Caco-2 (cell line): ENCODE results near the gene ERC2. TPM values are rescaled to one million over a fixed set of nuclear protein-coding genes. Genes with fewer than 3 reads are reported as not detected.

ENCODE experiments used
- BruUV-seq: library from RNA; stranded (reverse); fragments of 400-500 nt; replicated peaks from 2 replicates; lab custom pipeline; 2021; lab: Mats Ljungman, UMichigan
- CTCF ChIA-PET: fragments of 300-600 bp; sonication (Branson Sonifier 250); formaldehyde crosslinking; loops from one replicate; lab custom pipeline; 2022; ENCODE audit warnings: antibody characterized with exemption; lab: Charles Lee
- POLR2A ChIA-PET: fragments of 300-600 bp; sonication (Branson Sonifier 250); formaldehyde crosslinking; loops from one replicate; lab custom pipeline; 2022; ENCODE audit warnings: antibody characterized with exemption; lab: Charles Lee
- DNase-seq, 2 experiments: peaks; one replicate each; pipeline versions ENCODE4 v3.0.0 to v3.0.0-alpha.2; 2020 to 2022
- H3K27me3 ChIP-seq: replicated peaks from 2 replicates; pipeline ENCODE4 v1.6.0; 2011; ENCODE audit warnings: low read length; ENCODE audit not compliant: control insufficient read depth, insufficient read depth
- H3K36me3 ChIP-seq: 2 replicates; pipeline ENCODE4 v1.5.1; 2011; ENCODE audit warnings: low read length; ENCODE audit not compliant: control insufficient read depth, insufficient read depth
- H3K4me1 ChIP-seq: fragments of 250-450 bp; sonication (Bioruptor Pico); 2 replicates; pipeline ENCODE4 v1.5.1; 2020; ENCODE audit warnings: mild to moderate bottlenecking
- H3K4me3 ChIP-seq: 2 replicates; pipeline ENCODE4 v1.5.1; 2011; ENCODE audit warnings: low read depth, mild to moderate bottlenecking, control low read depth, low read length
- H3K9me3 ChIP-seq: fragments of 250-450 bp; sonication (Bioruptor Pico); 2 replicates; pipeline ENCODE4 v1.5.1; 2020; ENCODE audit warnings: mild to moderate bottlenecking, moderate library complexity
- H3K27ac Mint-ChIP-seq: one replicate; pipeline ENCODE4 v1.8.0; 2022; ENCODE audit warnings: mixed read lengths; ENCODE audit not compliant: unreplicated experiment
- H3K27me3 Mint-ChIP-seq: one replicate; pipeline ENCODE4 v1.8.0; 2022; ENCODE audit warnings: mixed read lengths; ENCODE audit not compliant: insufficient read depth, unreplicated experiment
- H3K36me3 Mint-ChIP-seq: one replicate; pipeline ENCODE4 v1.8.0; 2022; ENCODE audit warnings: mild to moderate bottlenecking, mixed read lengths; ENCODE audit not compliant: insufficient read depth, unreplicated experiment
- H3K4me1 Mint-ChIP-seq: one replicate; pipeline ENCODE4 v1.8.0; 2022; ENCODE audit warnings: low read depth, mixed read lengths; ENCODE audit not compliant: unreplicated experiment
- H3K4me3 Mint-ChIP-seq: one replicate; pipeline ENCODE4 v1.8.0; 2022; ENCODE audit warnings: mild to moderate bottlenecking, moderate library complexity, mixed read lengths; ENCODE audit not compliant: unreplicated experiment
- H3K9me3 Mint-ChIP-seq: one replicate; pipeline ENCODE4 v1.8.0; 2022; ENCODE audit warnings: mixed read lengths; ENCODE audit not compliant: unreplicated experiment
- CTCF ChIP-seq, 2 experiments: fragments of 200-600 bp in 1 of 2; IDR thresholded peaks; 1 replicate in 1 of 2; 2 replicates in 1 of 2; pipeline versions ENCODE4 v1.5.1 to v1.8.0; 2011 to 2022; ENCODE audit warnings: antibody characterized with exemption in 1 of 2, control low read depth in 1 of 2, inconsistent platforms in 1 of 2, low read depth in 1 of 2, low read length in 1 of 2, mild to moderate bottlenecking in 1 of 2, moderate library complexity in 1 of 2; ENCODE audit not compliant: insufficient read depth in 1 of 2, severe bottlenecking in 1 of 2, unreplicated experiment in 1 of 2
- intact Hi-C: fragments of 100-400 bp; cut with micrococcal nuclease; formaldehyde crosslinking; loops from one replicate; pipeline ENCODE4 v1.10.0; 2022; ENCODE audit not compliant: unreplicated experiment
- total RNA-seq: library from RNA; stranded (reverse); gene quantifications from 2 replicates; pipeline ENCODE4 v1.2.3, GENCODE V29; 2022

Gene ERC2
- total RNA-seq, 1 experiment from 2014 or later: 0.54 TPM

GRCh38 chr3:56207922-56208321 is 260.3 kb downstream of the ERC2 start:
- ChIA-PET CTCF (no interaction called here), POLR2A (no interaction called here)
- no TSS peak for BruUV-seq
- Histone ChIP-seq H3K27me3 (no peaks in the 10 kb centered on the region), H3K9me3 (no peaks in the 10 kb centered on the region), H3K4me1 (no peaks in the 10 kb centered on the region), H3K4me3 (no peak overlapping the region), H3K36me3 (no peaks in the 10 kb centered on the region)
- Mint-ChIP-seq H3K9me3 (no peaks in the 10 kb centered on the region), H3K27me3 (peaks cover 2% of the 10 kb centered on the region), H3K4me1 (no peaks in the 10 kb centered on the region), H3K27ac (no peak overlapping the region), H3K4me3 (no peak overlapping the region), H3K36me3 (no peaks in the 10 kb centered on the region)
- no peak for TF ChIP-seq CTCF (IDR thresholded peaks at IDR 0.05; ENCODE audit: insufficient read depth in 1 of 2, low read depth in 1 of 2, low read length in 1 of 2, severe bottlenecking in 1 of 2, unreplicated experiment in 1 of 2)
- intact Hi-C loops: no loop called here
- DNase-seq: no peak

DNA sequence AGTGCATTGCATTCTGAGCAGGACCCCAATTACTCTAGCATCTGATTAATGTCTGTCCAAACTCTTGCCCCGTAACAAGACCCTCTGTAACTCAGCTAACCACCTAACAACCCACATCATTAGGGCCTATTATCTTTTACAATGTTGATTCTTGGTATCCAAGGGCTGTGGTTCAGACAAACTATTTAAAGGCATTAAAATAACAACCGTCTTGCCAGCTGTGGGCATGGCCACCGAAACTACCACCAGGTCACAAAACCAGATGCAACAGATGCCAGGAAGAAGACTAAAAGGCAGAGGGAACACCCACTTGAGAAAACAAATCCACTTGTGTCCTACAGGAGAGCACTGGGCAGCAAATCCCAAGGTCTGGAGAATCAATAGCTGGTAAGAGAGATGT is 262.9 kb downstream of the ERC2 start:
- Mint-ChIP-seq H3K4me1 (no peaks in the 10 kb centered on the region), H3K27me3 (no peaks in the 10 kb centered on the region), H3K27ac (no peak overlapping the region), H3K36me3 (no peaks in the 10 kb centered on the region), H3K9me3 (no peaks in the 10 kb centered on the region), H3K4me3 (no peak overlapping the region)
- H3K4me1 ChIP-seq: no peaks in the 10 kb centered on the region
- no peak overlapping the region for H3K4me3 ChIP-seq
- H3K27me3 ChIP-seq: no peaks in the 10 kb centered on the region
- no TSS peak for BruUV-seq
- POLR2A ChIA-PET: no interaction called here
- no peak for TF ChIP-seq CTCF (IDR thresholded peaks at IDR 0.05; ENCODE audit: insufficient read depth in 1 of 2, low read depth in 1 of 2, low read length in 1 of 2, severe bottlenecking in 1 of 2, unreplicated experiment in 1 of 2)
- H3K36me3 ChIP-seq: no peaks in the 10 kb centered on the region
- DNase-seq: no peak
- CTCF ChIA-PET: no interaction called here
- intact Hi-C loops: no loop called here
- H3K9me3 ChIP-seq: no peaks in the 10 kb centered on the region

GRCh38 chr3:56202997-56203396 is 265.3 kb downstream of the ERC2 start:
- intact Hi-C loops: no loop called here
- Mint-ChIP-seq H3K27ac (no peak overlapping the region), H3K9me3 (no peaks in the 10 kb centered on the region), H3K27me3 (no peaks in the 10 kb centered on the region), H3K36me3 (no peaks in the 10 kb centered on the region), H3K4me1 (no peaks in the 10 kb centered on the region), H3K4me3 (no peak overlapping the region)
- CTCF ChIA-PET: no interaction called here
- no peak for DNase-seq
- TF ChIP-seq CTCF (IDR thresholded peaks at IDR 0.05; ENCODE audit: insufficient read depth in 1 of 2, low read depth in 1 of 2, low read length in 1 of 2, severe bottlenecking in 1 of 2, unreplicated experiment in 1 of 2): no peak
- Histone ChIP-seq H3K4me1 (no peaks in the 10 kb centered on the region), H3K36me3 (no peaks in the 10 kb centered on the region), H3K4me3 (no peak overlapping the region), H3K9me3 (no peaks in the 10 kb centered on the region), H3K27me3 (no peaks in the 10 kb centered on the region)
- POLR2A ChIA-PET: no interaction called here
- no TSS peak for BruUV-seq
